Skin epidermis (tissue), 12 donors: ENCODE results near the gene MIPEP.
A peak's percentile ranks its signal among the peaks of the same experiment; 100 is the strongest.
"Not testable (repeated sequence)": the region's sequence is repeated elsewhere in the genome, so short reads cannot be mapped to it uniquely, and the experiment has no call there.

Experiments used
- H3K27ac ChIP-seq, 21 experiments: fragments of 200-600 bp; sonication (generic) in 11 of 21; one replicate each; pipeline ENCODE4 v1.5.0; 2020; ENCODE audit warnings: mild to moderate bottlenecking in 3 of 21, inconsistent platforms in 2 of 21, moderate library complexity in 2 of 21
- H3K4me3 ChIP-seq, 7 experiments: fragments of 200-600 bp; sonication (generic) in 2 of 7; one replicate each; pipeline ENCODE4 v1.5.0; 2020; ENCODE audit warnings: inconsistent platforms in 2 of 7, mild to moderate bottlenecking in 2 of 7, moderate library complexity in 1 of 7

Gene MIPEP

DNA sequence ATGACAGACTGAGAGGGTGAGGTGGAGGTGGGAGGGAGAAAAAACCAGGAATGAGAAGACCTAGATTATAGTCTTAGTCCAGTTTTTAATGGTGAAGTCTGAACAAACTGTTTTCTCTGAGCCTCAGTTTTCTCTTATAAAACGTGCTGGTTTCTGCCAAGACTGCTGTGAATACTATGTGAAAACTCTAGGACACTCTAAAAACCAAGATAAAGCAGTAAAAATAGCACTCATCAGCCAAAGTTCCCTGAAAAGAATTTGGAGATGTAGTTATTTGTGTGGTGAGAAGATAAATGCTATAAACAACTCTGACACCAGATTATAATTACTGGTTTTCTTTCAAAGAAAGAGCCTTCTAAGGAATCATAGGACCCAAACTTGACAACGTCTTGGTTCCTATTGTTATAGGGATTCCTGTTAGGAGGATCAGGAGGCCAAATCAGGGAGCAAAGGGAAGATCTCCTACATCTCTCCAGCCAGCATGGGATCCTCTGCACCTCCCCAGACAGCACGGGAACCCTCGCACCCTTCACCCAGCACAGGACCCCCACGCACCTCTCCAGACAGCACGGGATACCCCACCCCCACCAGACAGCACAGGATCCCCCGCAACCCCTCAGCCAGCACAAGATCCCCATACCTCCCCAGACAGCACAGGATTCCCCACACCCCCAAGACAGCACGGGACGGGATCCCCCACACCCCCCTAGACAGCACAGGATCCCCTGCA, 130.2 kb downstream of the MIPEP start:
- no peak overlapping the region for H3K27ac ChIP-seq

DNA sequence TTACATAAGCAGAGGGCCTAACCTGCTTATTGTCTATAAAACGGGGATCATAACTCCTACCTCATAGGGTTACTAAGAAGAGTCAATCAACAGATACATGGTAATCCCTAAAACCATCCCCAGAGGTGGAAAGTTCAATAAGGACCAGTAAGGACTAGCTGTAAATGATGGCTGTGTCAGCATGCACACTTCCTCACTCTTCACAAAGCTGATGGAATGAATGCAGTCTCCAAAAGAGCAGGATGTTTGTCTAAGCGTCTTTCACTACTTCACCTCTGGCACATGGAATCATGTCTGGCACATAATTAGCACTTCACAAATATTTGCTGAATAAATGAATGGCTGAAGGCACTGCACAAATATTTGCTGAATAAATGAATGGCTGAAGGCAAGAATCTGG, 134.2 kb downstream of the MIPEP start:
- H3K4me3 ChIP-seq = no peak overlapping the region
- peak overlapping the region in 2 of 21 experiments; percentile 47 to 59 for H3K27ac ChIP-seq

More for the DNA sequence above, 130.2 kb downstream of the MIPEP start:
- H3K4me3 ChIP-seq = no peak overlapping the region

DNA sequence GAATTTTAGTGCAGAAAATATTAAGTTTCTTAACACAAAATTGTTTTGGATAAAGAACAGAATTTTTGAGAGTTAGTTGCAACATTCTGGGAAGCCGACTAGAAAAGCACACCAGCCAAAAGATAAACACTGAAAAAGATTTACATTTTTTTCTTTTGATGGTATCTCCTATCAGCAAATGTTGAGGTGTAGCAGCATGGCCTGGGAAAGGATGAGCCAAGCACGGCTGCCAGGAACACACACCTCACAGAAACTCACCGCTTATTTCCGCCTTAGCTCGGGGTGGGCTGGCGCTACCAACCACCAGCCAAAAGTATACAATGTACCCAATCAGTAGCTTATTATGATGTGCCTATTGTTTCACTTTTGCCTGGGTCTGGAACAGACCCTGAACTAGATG, 134.7 kb downstream of the MIPEP start:
- no peak overlapping the region for H3K4me3 ChIP-seq
- H3K27ac ChIP-seq = peak overlapping the region in 4 of 21 experiments; percentile 1 to 59 (median 38)

DNA sequence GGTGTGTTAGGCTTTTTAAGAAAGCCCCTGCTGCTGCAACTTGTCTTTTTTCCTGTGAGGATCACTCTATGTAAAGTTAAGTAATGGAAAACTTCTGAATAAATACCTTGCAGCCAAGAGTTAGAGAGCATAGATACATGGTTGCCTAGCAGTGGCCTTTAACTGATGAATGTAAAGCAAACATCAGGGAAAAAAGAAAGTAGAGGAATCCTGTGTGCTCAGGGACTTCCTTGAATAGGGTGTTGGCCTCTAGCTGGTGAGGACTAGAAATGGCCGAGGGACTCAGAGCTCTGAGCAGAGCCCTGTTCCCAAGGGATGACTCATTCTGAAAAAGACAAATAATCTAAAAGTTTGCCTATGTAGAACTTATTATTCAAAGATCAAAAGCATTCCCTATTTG, 135.7 kb downstream of the MIPEP start:
- no peak overlapping the region for H3K4me3 ChIP-seq
- peak overlapping the region in 8 of 21 experiments; percentile 8 to 59 (median 28) for H3K27ac ChIP-seq

DNA sequence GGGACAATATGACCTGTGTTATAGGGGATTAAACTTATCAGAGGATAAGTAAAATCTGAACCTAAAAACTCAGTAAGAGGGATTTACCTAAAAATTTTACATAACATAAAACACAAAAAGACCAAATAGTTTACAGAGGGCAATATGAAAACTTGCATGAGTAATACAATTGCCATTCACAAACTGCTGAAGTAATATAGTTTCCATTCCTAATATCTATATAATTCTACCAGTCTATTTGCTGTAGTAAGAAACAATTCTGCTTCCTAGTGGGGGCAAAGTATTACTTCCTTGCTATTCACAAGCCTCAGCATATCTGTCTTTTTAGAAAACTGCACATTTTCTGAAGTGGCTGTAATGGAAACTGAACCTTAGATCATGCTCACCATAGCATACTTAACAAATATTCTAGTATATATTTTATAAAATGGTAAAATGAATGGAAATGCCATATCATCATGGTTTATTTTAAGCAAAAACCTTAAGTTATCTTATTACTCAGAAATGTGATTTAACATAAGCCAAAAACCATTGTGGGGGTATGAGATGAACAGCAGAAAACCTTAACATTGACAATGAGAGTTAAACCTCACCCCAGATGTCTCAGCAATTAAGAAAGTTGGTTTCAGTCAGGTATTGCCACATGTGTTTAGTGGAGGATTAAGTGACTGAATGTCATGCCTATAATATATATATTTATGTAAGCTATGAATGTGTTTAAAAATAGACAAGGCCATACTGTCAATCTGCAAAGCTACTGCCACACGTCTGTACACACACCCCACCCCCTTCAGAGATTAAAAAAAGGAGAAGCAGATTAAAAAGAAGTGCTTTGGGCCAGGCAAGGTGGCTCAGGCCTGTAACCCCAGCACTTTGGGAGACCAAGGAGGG, 136.8 kb downstream of the MIPEP start:
- H3K4me3 ChIP-seq = no peak overlapping the region
- H3K27ac ChIP-seq = peak overlapping the region in 9 of 21 experiments; percentile 2 to 59 (median 28)

DNA sequence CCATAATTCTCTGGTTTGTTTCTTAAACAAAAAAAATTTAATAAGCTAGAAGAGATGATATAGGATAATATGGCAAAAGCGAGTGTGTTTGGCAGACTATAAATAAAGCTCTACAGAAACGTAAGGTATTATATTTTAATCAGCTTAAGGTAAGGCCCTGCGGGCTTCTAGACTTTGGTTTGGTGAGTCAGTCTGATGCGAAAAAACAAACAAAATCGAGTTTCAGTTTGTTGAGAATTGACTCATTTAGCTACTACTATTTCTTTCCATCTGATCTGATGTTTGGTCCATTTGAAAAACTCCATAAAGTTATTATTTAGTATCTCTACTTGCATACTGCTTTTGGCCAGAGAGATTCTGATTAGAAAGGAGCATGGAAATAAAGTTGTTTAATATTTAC, 138.0 kb downstream of the MIPEP start:
- peak overlapping the region in 2 of 21 experiments; percentile 48 to 56 for H3K27ac ChIP-seq
- H3K4me3 ChIP-seq = no peak overlapping the region

DNA sequence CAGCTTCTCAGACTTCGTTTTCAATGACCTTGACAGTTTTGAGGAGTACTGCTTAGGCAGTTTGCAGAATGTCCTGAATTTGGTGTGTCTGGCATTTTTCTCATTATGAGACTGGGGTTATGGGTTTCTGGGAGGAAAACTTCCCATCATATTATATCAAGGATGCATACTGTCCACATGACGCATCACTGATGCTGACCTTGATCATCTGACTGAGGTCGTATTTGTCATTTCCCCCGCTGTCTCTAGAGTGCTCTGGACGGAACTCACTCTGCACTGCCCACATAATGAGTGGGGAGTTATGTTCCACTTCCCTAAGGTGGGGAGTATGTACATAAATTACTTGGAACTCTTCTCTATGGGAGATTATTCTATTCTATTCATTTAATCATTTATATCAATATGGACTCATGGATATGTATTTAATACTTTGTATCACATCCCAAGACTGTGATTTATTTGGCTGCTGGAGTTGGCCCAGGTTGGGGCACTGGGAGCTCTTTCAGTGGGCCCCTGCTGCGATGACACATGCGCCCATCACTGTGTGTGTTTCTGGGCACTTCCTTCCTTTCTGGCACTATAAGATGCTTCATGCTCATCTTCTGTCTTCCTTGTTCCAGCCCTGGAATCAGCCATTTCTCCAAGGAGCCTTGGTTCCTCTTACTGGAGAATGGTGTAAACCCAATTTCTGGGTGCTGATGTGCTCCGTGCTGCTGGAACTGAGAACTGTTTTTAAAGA, 138.6 kb downstream of the MIPEP start:
- Histone ChIP-seq H3K27ac (peak overlapping the region in 2 of 21 experiments; percentile 16 to 69), H3K4me3 (no peak overlapping the region)

DNA sequence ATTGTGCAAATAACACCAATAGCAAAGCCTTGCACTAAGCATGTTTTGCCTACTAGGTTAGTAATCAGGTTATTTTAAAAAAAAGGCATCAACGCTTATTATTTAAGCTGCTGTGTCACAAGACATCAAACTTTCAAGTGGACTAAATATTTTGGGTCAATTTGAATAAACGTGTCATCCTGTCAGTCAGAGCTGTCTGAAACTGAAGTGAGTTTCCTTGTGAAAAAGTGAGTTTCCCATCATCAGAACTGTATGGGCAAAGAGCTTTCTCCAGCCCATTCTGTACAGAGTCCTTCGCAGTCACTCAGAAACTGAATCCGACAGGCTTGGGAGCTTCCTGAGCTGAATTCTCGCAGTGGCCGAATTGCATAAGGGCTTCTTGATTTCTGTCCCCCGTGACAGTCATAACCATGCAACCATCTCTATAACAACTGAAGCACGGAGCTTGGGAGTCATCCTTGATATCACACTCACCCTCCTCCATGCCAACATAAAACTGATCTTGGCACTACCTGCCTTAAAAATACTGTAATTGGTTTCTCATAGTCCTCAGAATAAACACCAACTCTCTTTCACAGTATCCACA, 139.8 kb downstream of the MIPEP start:
- H3K4me3 ChIP-seq = no peak overlapping the region
- H3K27ac ChIP-seq = peak overlapping the region in 1 of 21 experiments; percentile 70

DNA sequence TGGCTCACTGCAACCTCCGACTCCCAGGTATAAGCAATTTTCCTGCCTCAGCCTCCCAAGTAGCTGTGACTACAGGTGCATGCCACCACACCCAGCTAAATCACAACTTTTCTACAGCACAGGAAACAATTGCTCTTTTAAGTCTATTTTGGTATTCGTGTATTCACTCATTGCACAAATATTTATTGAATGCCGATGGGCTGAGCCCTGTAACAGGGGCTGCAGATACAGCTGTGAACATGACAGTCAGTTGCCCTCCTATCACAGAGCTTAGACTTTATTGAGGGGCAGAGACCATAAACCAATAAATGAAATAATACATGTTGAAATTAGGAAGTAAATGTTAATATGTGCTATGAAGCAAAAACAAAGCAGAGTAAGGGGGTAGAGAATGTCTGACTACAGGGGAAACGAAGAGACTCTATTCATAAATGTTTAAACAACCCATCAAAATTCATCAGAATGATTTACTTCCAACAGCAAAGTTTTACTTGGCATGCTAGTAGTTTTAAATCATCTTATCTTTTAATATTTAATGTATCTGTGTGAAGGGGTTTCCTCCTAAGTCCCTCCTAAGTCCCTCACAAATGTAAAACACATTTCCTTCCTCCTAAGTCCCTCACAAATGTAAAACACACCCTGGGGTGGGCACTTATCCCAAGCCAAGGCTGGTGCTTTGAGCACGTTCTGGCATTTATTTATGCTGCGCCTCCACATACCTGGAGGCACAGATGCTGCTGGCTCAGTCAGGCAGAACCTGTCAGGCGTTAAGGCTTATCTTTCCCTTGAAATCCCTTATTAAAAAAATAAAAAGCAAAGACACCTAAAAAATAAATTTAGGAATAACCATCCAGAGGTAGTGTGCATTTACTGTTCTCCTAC, 140.8 kb downstream of the MIPEP start:
- H3K4me3 ChIP-seq = no peak overlapping the region
- peak overlapping the region in 4 of 21 experiments; percentile 1 to 70 (median 36) for H3K27ac ChIP-seq

DNA sequence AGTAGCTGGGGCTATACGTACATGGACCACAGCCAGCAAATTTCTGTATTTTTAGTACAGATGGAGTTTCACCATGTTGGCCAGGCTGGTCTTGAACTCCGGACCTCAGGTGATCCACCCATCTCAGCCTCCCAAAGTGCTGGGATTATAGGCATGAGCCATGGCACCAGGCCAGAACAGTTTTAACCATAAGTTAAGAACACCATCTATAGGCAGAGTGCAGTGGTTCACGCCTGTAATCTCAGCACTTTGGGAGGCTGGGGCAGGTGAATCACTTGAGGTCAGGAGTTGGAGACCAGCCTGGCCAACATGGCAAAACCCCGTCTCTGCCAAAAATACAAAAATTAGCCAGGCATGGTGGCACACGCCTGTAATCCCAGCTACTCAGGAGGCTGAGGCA, 143.1 kb downstream of the MIPEP start:
- H3K4me3 ChIP-seq = not testable (repeated sequence)
- peak overlapping the region in 2 of 21 experiments; percentile 41 to 75 for H3K27ac ChIP-seq

DNA sequence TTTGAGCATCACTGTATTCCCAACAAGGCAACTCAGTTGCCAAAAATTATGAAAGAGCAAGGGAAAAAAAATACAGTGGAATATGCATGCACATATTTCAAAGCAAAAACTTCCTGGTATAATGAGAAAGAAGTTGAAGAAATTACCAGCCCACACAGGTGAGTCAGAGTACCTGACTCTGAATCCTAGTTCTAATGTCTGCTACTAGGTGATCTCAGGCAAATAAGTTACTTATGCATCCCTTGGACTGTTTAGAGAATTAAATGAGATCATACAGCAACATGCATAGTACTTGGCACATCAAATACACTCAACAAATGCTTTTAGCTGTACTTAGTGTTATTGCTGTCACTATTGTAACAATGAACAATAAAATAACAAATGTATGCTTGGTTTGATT, 144.9 kb downstream of the MIPEP start:
- Histone ChIP-seq H3K27ac (peak overlapping the region in 10 of 21 experiments; percentile 31 to 75 (median 58)), H3K4me3 (no peak overlapping the region)

DNA sequence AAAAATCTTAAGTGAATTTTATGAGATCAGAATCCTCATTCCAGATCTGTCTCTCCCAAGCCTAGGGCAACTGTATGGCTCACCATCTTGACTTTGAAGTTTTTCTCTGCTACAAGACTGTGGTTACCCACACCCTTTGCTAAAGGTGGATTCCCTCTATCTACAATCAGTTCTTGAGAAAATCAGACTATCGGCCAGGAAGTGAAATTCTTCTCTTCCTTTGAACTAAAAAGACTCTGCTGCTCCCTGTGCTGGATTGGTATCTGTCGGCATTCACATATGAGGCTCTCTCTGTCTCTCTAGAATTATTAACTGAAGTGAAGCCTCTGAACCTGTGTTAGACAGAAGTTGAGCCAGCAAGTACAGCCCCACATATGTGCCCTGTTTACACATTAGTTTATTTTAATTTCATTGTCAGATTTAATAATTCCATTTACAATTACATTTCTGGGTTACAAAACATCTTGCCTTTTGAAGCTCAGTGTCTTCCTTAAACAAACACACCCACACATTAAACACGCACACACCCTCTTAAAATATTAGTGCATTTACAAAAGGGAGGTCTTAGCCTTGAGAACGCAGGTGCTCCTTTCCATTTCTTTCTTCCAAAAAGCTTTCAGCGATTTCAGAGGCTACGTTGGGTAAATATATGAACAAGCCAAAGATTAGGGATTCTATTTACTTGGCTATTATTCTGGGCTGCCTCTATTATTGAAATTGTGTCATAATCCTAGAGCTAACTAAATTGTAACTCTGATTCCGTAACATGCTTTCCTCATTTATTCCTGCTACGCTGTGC, 145.7 kb downstream of the MIPEP start:
- H3K4me3 ChIP-seq = no peak overlapping the region
- H3K27ac ChIP-seq = peak overlapping the region in 18 of 21 experiments; percentile 5 to 75 (median 54)

DNA sequence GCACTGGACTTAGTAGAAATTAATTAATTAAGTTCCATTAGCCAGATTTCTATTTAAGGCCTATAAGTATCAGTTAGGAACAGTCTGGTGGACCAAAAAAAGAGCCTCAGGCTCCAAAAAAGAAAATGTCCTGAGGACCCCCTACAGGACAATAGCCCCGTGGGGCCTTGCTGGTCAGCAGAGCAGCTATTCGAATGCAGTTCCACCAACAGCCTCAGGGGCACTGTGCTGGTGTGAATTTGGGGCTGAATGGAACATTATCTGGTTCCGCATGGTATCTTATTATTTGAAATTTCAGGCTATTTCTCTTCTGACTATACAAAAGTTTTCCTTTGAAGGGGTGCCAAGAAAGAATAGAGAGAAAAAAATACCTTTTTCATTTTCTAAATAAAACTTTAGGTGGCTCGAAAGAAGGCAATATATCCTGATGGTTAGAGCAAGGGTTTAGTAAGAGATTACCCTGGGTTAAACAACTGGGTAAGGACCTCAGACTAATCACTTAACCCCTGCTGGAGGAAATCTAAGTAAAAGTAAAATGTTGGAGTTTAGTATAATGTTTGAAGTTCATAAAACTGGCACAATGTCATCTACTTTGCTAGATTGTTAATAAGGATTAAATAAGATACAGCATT, 147.2 kb downstream of the MIPEP start:
- peak overlapping the region in 11 of 21 experiments; percentile 5 to 75 (median 54) for H3K27ac ChIP-seq
- no peak overlapping the region for H3K4me3 ChIP-seq

DNA sequence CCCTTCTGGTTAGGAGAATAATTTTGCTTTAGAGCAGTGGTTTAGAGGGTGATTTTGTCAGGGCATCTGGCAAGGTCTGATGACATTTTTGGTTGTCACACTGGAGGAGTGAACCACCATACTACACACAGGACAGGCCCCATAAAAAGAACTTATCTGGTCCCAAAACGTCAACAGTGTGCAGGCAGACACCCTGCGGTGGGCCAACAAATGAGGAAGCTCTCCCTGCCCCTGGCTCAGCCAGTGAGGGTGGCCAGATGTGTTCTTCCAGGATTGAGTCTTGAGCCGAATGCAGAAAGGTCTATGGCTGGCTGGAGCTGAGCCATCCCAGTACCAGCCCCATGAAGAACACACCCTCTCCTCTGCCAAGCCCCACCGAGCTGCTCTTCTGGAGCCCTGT, 149.2 kb downstream of the MIPEP start:
- Histone ChIP-seq H3K4me3 (no peak overlapping the region), H3K27ac (peak overlapping the region in 18 of 21 experiments; percentile 2 to 82 (median 42))

DNA sequence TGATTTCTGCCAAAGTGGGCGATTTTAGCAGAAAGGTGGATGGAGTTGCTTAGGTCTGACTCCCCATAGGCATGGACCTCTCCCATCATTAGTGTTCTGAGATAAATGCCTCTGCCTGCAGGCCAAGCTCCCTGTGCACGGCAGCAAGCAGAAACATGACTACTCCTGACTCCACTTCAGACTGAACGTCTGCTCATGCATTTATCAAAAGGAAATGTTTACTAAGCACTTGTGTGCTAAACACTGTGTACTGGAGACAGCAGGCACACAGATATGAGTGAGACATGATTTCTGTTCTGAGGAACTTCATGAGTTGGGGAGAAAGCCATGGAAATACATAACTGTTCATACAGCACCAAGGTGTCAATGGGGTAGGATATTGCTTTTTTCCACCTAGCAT, 149.6 kb downstream of the MIPEP start:
- Histone ChIP-seq H3K4me3 (no peak overlapping the region), H3K27ac (peak overlapping the region in 15 of 21 experiments; percentile 2 to 82 (median 61))

DNA sequence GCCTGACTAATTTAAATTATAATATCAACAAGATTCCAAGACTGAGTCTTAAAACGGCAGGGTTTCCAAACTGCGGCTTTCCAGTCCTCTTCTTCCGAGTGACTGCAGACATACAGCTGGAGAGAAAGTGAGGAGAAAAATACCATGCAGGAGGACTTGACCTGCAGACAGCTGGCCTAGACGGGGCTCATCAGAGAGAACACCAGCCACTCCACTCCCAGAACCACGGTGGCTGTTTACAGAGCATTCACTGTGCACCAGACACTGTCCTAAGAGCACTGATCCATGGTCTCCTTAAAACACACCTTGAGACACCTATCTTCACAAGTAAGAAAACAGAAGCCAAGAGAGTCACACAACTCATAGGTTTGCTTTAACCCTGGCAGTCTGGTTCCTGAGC, 152.7 kb downstream of the MIPEP start:
- H3K27ac ChIP-seq = peak overlapping the region in 8 of 21 experiments; percentile 28 to 79 (median 56)

DNA sequence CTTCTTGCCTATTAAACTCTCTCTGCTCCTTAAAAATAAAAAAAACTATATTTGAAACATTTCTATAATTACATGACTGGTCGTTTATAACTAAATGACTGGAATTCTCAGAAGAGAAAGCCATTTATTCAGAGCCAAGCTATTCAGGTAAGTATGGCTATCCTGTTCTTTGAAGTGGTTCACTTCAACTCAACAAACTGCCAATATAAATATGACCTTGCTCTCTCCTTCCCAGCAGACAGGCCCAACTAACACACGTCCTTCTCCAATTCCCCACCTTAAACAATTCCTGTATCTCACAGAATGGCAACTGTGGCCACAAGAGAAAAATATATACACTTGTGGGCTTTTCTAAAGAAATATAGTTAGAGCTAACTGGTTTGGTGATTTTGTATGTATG, 153.9 kb downstream of the MIPEP start:
- Histone ChIP-seq H3K4me3 (no peak overlapping the region), H3K27ac (peak overlapping the region in 5 of 21 experiments; percentile 28 to 79 (median 73))

More for the DNA sequence above, 152.7 kb downstream of the MIPEP start:
- H3K4me3 ChIP-seq = no peak overlapping the region
